ENCODE measurements around the gene TM7SF2.

- TF ChIP-seq, protein P1, sequence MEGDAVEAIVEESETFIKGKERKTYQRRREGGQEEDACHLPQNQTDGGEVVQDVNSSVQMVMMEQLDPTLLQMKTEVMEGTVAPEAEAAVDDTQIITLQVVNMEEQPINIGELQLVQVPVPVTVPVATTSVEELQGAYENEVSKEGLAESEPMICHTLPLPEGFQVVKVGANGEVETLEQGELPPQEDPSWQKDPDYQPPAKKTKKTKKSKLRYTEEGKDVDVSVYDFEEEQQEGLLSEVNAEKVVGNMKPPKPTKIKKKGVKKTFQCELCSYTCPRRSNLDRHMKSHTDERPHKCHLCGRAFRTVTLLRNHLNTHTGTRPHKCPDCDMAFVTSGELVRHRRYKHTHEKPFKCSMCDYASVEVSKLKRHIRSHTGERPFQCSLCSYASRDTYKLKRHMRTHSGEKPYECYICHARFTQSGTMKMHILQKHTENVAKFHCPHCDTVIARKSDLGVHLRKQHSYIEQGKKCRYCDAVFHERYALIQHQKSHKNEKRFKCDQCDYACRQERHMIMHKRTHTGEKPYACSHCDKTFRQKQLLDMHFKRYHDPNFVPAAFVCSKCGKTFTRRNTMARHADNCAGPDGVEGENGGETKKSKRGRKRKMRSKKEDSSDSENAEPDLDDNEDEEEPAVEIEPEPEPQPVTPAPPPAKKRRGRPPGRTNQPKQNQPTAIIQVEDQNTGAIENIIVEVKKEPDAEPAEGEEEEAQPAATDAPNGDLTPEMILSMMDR (IDR thresholded peaks at IDR 0.05; ENCODE audit: borderline replicate concordance, extremely low read depth, low read length, poor library complexity, severe bottlenecking): no peak
- TF ChIP-seq EZH2 (IDR thresholded peaks at IDR 0.05; ENCODE audit: borderline replicate concordance, low read depth, low read length, severe bottlenecking): no peak
Measured at GRCh38 chr11:65115361-65116082, 3.9 kb downstream of the TM7SF2 start.
